ENCODE data around the gene CCDC85A. TPM values are rescaled to one million over a fixed set of nuclear protein-coding genes. Genes with fewer than 3 reads are reported as not detected.

Gene CCDC85A
- total RNA-seq, 4 donors from 2014 or later = 2.8 to 12.2 (median 5.4) TPM

GRCh38 chr2:56268856-56269255 is 85.1 kb downstream of the CCDC85A start:
- no peaks in the 10 kb centered on the region for H3K4me1 ChIP-seq
- H3K27ac ChIP-seq = no peak overlapping the region
- TF ChIP-seq POLR2A (IDR thresholded peaks at IDR 0.05) (no peak), EP300 (IDR thresholded peaks at IDR 0.05) (no peak)
- TF ChIP-seq, protein P1, sequence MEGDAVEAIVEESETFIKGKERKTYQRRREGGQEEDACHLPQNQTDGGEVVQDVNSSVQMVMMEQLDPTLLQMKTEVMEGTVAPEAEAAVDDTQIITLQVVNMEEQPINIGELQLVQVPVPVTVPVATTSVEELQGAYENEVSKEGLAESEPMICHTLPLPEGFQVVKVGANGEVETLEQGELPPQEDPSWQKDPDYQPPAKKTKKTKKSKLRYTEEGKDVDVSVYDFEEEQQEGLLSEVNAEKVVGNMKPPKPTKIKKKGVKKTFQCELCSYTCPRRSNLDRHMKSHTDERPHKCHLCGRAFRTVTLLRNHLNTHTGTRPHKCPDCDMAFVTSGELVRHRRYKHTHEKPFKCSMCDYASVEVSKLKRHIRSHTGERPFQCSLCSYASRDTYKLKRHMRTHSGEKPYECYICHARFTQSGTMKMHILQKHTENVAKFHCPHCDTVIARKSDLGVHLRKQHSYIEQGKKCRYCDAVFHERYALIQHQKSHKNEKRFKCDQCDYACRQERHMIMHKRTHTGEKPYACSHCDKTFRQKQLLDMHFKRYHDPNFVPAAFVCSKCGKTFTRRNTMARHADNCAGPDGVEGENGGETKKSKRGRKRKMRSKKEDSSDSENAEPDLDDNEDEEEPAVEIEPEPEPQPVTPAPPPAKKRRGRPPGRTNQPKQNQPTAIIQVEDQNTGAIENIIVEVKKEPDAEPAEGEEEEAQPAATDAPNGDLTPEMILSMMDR (IDR thresholded peaks at IDR 0.05) = no peak
- no peak for DNase-seq (ENCODE audit: low spot score in 2 of 2)
- H3K4me3 ChIP-seq = no peak overlapping the region
- no peaks in the 10 kb centered on the region for H3K9me3 ChIP-seq
- no peaks in the 10 kb centered on the region for H3K27me3 ChIP-seq
- WGBS, 2 donors = 62% methylated on average over 2 of the region's 2 CpGs
- H3K36me3 ChIP-seq = no peaks in the 10 kb centered on the region

- Histone ChIP-seq H3K4me1 (no peaks in the 10 kb centered on the region), H3K36me3 (no peaks in the 10 kb centered on the region), H3K4me3 (no peak overlapping the region), H3K27me3 (no peaks in the 10 kb centered on the region), H3K27ac (no peak overlapping the region), H3K9me3 (no peaks in the 10 kb centered on the region)
- 54 to 63% methylated on average over 2 of the region's 2 CpGs for WGBS, 2 donors
- DNase-seq (ENCODE audit: low spot score in 2 of 2) = no peak
- TF ChIP-seq POLR2A (IDR thresholded peaks at IDR 0.05) = no peak
Measured at GRCh38 chr2:56271275-56271674, 87.5 kb downstream of the CCDC85A start.

DNA sequence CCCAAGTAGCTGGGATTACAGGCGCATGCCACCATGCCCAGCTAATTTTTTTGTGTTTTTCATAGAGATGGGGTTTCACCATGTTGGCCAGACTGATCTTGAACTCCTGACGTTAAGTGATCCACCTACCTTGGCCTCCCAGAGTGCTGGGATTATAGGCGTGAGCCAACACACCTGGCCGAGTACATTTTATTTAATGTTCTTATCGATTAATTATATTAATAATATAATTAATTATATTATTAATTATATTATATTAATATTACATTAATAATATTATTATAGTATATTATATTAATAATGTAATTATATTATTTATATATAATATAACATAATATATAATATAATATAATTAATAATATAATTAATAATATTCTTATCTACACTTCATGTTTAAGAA is 101.4 kb downstream of the CCDC85A start:
- no peak overlapping the region for H3K27ac ChIP-seq
- 97% methylated on average over 5 of the region's 5 CpGs for WGBS, 2 donors
- H3K36me3 ChIP-seq = no peaks in the 10 kb centered on the region
- H3K4me1 ChIP-seq = no peaks in the 10 kb centered on the region
- DNase-seq (ENCODE audit: low spot score in 2 of 2) = no peak
- H3K27me3 ChIP-seq = no peaks in the 10 kb centered on the region
- no peak overlapping the region for H3K4me3 ChIP-seq
- H3K9me3 ChIP-seq = no peaks in the 10 kb centered on the region
- TF ChIP-seq, protein P1 (IDR thresholded peaks at IDR 0.05) = no peak
- TF ChIP-seq EP300 (IDR thresholded peaks at IDR 0.05) (no peak), POLR2A (IDR thresholded peaks at IDR 0.05) (no peak)

DNA sequence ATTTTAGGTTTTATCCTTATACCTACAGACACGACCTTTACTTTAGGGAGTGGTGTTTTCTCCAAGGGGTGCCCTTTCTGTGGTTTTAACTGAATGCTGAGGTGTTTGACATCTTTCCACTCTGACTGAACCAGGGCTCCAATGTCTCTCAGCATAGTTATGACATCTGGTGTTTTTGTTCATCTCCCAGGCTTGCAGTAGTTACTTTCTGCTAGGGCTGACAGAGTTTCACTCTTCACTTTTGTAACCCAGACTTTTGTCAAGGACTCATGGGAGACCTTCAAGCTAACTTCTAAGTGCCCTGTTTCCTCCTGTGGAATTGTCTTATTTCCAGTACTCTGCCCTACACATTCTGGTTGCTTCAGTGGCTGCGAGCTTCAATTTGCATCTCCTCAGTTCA is 103.1 kb downstream of the CCDC85A start:
- no peaks in the 10 kb centered on the region for H3K36me3 ChIP-seq
- no peak for DNase-seq (ENCODE audit: low spot score in 2 of 2)
- TF ChIP-seq, protein P1 (IDR thresholded peaks at IDR 0.05) = no peak
- no peak for TF ChIP-seq POLR2A (IDR thresholded peaks at IDR 0.05)
- no peak for TF ChIP-seq EP300 (IDR thresholded peaks at IDR 0.05)
- no peak overlapping the region for H3K4me3 ChIP-seq
- H3K9me3 ChIP-seq = no peaks in the 10 kb centered on the region
- H3K27me3 ChIP-seq = no peaks in the 10 kb centered on the region
- no peak overlapping the region for H3K27ac ChIP-seq
- 88 to 93% methylated on average over 2 of the region's 2 CpGs for WGBS, 2 donors
- H3K4me1 ChIP-seq = no peaks in the 10 kb centered on the region

DNA sequence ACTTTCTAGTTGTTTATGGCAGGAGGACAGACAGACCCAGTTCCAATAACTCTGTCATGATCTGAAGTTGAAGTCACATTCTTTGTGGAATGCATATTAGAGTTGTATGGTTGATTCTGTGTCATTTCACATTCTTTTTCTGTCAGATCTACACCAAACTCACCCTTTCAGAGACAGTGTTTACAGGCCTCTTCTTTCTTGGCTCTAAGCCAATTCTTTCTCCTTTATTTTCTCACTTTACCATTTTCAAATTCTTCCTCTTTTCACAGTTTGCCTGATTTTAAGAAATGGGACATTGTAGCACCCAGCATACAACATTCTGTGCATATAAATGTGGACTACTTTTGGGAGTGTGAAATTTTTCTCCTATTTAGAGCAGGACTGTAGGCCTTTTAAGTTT is 103.7 kb downstream of the CCDC85A start:
- H3K27ac ChIP-seq = no peak overlapping the region
- DNase-seq (ENCODE audit: low spot score in 2 of 2) = no peak
- TF ChIP-seq, protein P1 (IDR thresholded peaks at IDR 0.05) = no peak
- TF ChIP-seq POLR2A (IDR thresholded peaks at IDR 0.05) (no peak), EP300 (IDR thresholded peaks at IDR 0.05) (no peak)

GRCh38 chr2:56287974-56288373 is 104.2 kb downstream of the CCDC85A start:
- no peak for DNase-seq (ENCODE audit: low spot score in 2 of 2)
- no peak for TF ChIP-seq EP300 (IDR thresholded peaks at IDR 0.05)
- TF ChIP-seq, protein P1 (IDR thresholded peaks at IDR 0.05) = no peak
- no peak for TF ChIP-seq POLR2A (IDR thresholded peaks at IDR 0.05)
- Histone ChIP-seq H3K4me3 (no peak overlapping the region), H3K36me3 (no peaks in the 10 kb centered on the region), H3K9me3 (no peaks in the 10 kb centered on the region), H3K27ac (no peak overlapping the region), H3K4me1 (no peaks in the 10 kb centered on the region), H3K27me3 (no peaks in the 10 kb centered on the region)
- 62 to 73% methylated on average over 2 of the region's 2 CpGs for WGBS, 2 donors

More for the DNA sequence above, 103.7 kb downstream of the CCDC85A start:
- H3K4me3 ChIP-seq = no peak overlapping the region
- H3K9me3 ChIP-seq = no peaks in the 10 kb centered on the region
- no peaks in the 10 kb centered on the region for H3K27me3 ChIP-seq
- H3K4me1 ChIP-seq = no peaks in the 10 kb centered on the region
- H3K36me3 ChIP-seq = no peaks in the 10 kb centered on the region

All from tibial nerve (tissue), 4 donors.